Measurements from ENCODE around the gene IRF7. TPM values are rescaled to one million over a fixed set of nuclear protein-coding genes. Genes with fewer than 3 reads are reported as not detected.

IRF7 gene
- total and polyA plus RNA-seq, 2 of the 4 experiments (the other 2 are of a cell fraction) = 1.6 to 4.5 TPM

GRCh38 chr11:609341-609811 lies 6.4 kb downstream of the IRF7 start:
- Histone ChIP-seq H3K4me1 (ENCODE audit: control insufficient read depth, insufficient read depth, low read length) (no peaks in the 10 kb centered on the region), H4K91ac (ENCODE audit: insufficient read depth, low read depth, low read length) (no peak overlapping the region), H4K20me1 (ENCODE audit: insufficient read depth, low read length) (peaks cover 30% of the 10 kb centered on the region), H3K9ac (ENCODE audit: low read depth, low read length) (no peak overlapping the region), H3K36me3 (ENCODE audit: control insufficient read depth, insufficient read depth, low read length) (peaks cover 87% of the 10 kb centered on the region), H3K56ac (ENCODE audit: extremely low read depth, insufficient read depth, low read length) (no peak overlapping the region), H3K27me3 (ENCODE audit: control insufficient read depth, insufficient read depth, low read length) (no peaks in the 10 kb centered on the region), H3K18ac (ENCODE audit: low read depth, low read length) (no peak overlapping the region), H3K4me3 (ENCODE audit: insufficient read depth, low read depth, low read length) (no peak overlapping the region), H2AK5ac (ENCODE audit: low read depth, low read length) (no peak overlapping the region), H4K5ac (ENCODE audit: low read depth, low read length) (no peak overlapping the region), H2BK5ac (ENCODE audit: low read depth, low read length, poor library complexity, severe bottlenecking) (no peak overlapping the region), H3K4me2 (ENCODE audit: low read depth, low read length) (no peak overlapping the region), H2BK15ac (ENCODE audit: low read depth, low read length) (no peak overlapping the region), H2BK20ac (ENCODE audit: low read depth, low read length) (no peak overlapping the region), H2BK120ac (ENCODE audit: low read depth, low read length) (no peak overlapping the region), H3K9me3 (ENCODE audit: control insufficient read depth, insufficient read depth, low read length) (no peaks in the 10 kb centered on the region), H3K9me1 (ENCODE audit: insufficient read depth, low read length) (no peaks in the 10 kb centered on the region), H3K23ac (ENCODE audit: low read depth, low read length) (no peak overlapping the region), H2AK9ac (replicated peaks; ENCODE audit: low read depth, low read length, poor library complexity) (no peak overlapping the region), H3K79me1 (ENCODE audit: low read depth in 1 of 2, low read length in 2 of 2) (peaks cover 0 to 20% of the 10 kb centered on the region in 2 experiments; a peak in 3 of 4 replicates), H2AFZ (replicated peaks; ENCODE audit: low read length, poor library complexity) (no peak overlapping the region), H3K27ac (ENCODE audit: insufficient read depth, low read length) (no peak overlapping the region), H3K14ac (replicated peaks; ENCODE audit: low read depth, low read length) (no peak overlapping the region), H3K4ac (ENCODE audit: low read depth, low read length) (no peak overlapping the region), H4K8ac (ENCODE audit: low read depth in 2 of 2, low read length in 2 of 2) (no peak overlapping the region)
- BruUV-seq (replicated peaks) = no TSS peak
- TF ChIP-seq NFE2L2 (IDR thresholded peaks at IDR 0.05; ENCODE audit: low read depth, low read length) (no peak), CTCF (conservative IDR thresholded peaks at IDR 0.05; ENCODE audit: low read depth, low read length) (no peak), MAFK (IDR thresholded peaks at IDR 0.05; ENCODE audit: low read depth, low read length) (no peak), RFX5 (IDR thresholded peaks at IDR 0.05; ENCODE audit: low read depth, low read length) (no peak), SMC3 (IDR thresholded peaks at IDR 0.05; ENCODE audit: low read depth, low read length) (no peak), CEBPB (IDR thresholded peaks at IDR 0.05; ENCODE audit: low read depth, low read length) (no peak), MXI1 (IDR thresholded peaks at IDR 0.05; ENCODE audit: borderline replicate concordance, low read depth, low read length) (no peak), BHLHE40 (IDR thresholded peaks at IDR 0.05; ENCODE audit: low read depth, low read length) (no peak), FOS (IDR thresholded peaks at IDR 0.05; ENCODE audit: low read depth, low read length) (no peak), POLR2A (IDR thresholded peaks at IDR 0.05; ENCODE audit: low read depth, low read length) (no peak), RCOR1 (IDR thresholded peaks at IDR 0.05; ENCODE audit: insufficient replicate concordance, low read length) (no peak), USF2 (IDR thresholded peaks at IDR 0.05; ENCODE audit: low read depth, low read length) (no peak), RAD21 (IDR thresholded peaks at IDR 0.05; ENCODE audit: low read length) (no peak), MAZ (IDR thresholded peaks at IDR 0.05; ENCODE audit: borderline replicate concordance, low read depth, low read length) (no peak), CHD1 (IDR thresholded peaks at IDR 0.05; ENCODE audit: low read depth, low read length) (no peak), ELK1 (IDR thresholded peaks at IDR 0.05; ENCODE audit: borderline replicate concordance, low read depth, low read length) (no peak)
- dilution Hi-C loops (cut with HindIII; ENCODE audit: low sequenced_read_pairs, unreplicated experiment) (no loop called here), in situ Hi-C loops (cut with MboI; ENCODE audit: low sequenced_read_pairs) (no loop called here), intact Hi-C loops (cut with micrococcal nuclease) (no loop called here)
- no peak for ATAC-seq (ENCODE audit: low read depth)
- ChIA-PET CTCF (no interaction called here), POLR2A (ENCODE audit: unreplicated experiment) (no interaction called here)
- no peak for DNase-seq
- WGBS, 2 experiments (ENCODE audit: extremely low coverage in 2 of 2, insufficient read length in 1 of 2) = 100% methylated on average over 2 of the region's 28 CpGs; no CpG with 5 or more reads in 1 of the 2 experiments
